Small intestine (tissue), 7 donors: Measurements from ENCODE around the gene HGS. TPM values are rescaled to one million over a fixed set of nuclear protein-coding genes. Genes with fewer than 3 reads are reported as not detected.

ENCODE experiments used
- DNase-seq, 2 donors: peaks; one replicate each; pipeline versions ENCODE4 v3.0.0 to v3.0.0-alpha.2; 2013
- FAIRE-seq: peaks from 2 replicates; lab custom pipeline; 2012; peaks lifted over from hg19 to GRCh38; lab: Jason Lieb, UNC
- H3K27ac ChIP-seq, 3 donors: one replicate each; pipeline ENCODE4 v1.5.1; 2013; ENCODE audit warnings: low read length in 2 of 3, mild to moderate bottlenecking in 2 of 3, control low read depth in 1 of 3, inconsistent platforms in 1 of 3, low read depth in 1 of 3, moderate library complexity in 1 of 3
- H3K27me3 ChIP-seq, 3 donors: one replicate each; pipeline ENCODE4 v1.6.1; 2013; ENCODE audit warnings: low read length in 3 of 3, inconsistent platforms in 1 of 3; ENCODE audit not compliant: control insufficient read depth in 3 of 3, insufficient read depth in 3 of 3
- H3K36me3 ChIP-seq, 3 donors: one replicate each; pipeline ENCODE4 v1.6.1; 2013; ENCODE audit warnings: low read length in 3 of 3, inconsistent platforms in 1 of 3, low read depth in 1 of 3, mild to moderate bottlenecking in 1 of 3, moderate library complexity in 1 of 3; ENCODE audit not compliant: control insufficient read depth in 3 of 3, insufficient read depth in 2 of 3
- H3K4me1 ChIP-seq, 3 donors: one replicate each; pipeline ENCODE4 v1.6.1; 2013; ENCODE audit warnings: low read length in 2 of 3, inconsistent platforms in 1 of 3, low read depth in 1 of 3, mild to moderate bottlenecking in 1 of 3, moderate library complexity in 1 of 3; ENCODE audit not compliant: control insufficient read depth in 3 of 3, insufficient read depth in 2 of 3
- H3K4me3 ChIP-seq, 3 donors: one replicate each; pipeline ENCODE4 v1.5.1; 2013; ENCODE audit warnings: low read length in 3 of 3, control low read depth in 1 of 3, inconsistent platforms in 1 of 3, low read depth in 1 of 3, mild to moderate bottlenecking in 1 of 3, moderate library complexity in 1 of 3
- H3K9me3 ChIP-seq, 2 donors: one replicate each; pipeline ENCODE4 v1.6.1; 2013; ENCODE audit warnings: low read depth in 1 of 2, low read length in 1 of 2; ENCODE audit not compliant: control insufficient read depth in 2 of 2, insufficient read depth in 1 of 2
- WGBS, 3 donors: extraction: QIAGEN DNeasy Blood & Tissue Kit; methylation state at CpG; one replicate each; pipeline ENCODE4 v1.1.7; 2013; 5-methylcytosine and 5-hydroxymethylcytosine counted together
- polyA plus RNA-seq, 4 donors: library from polyadenylated mRNA; stranded (reverse) in 3 of 4; unstranded in 1 of 4; fragments of 200-250 nt in 3 of 4; fragments of 120-200 nt in 1 of 4; gene quantifications; one replicate each; pipeline versions ENCODE4 v1.2.1 to v1.2.3, GENCODE V29; 2013
- donor health status: healthy with polysubstance abuse.
- donor health status: control.
- donor health status: control.
- donor health status: Bipolar disorder and iron deficiency.
- donor health status: healthy.

The HGS gene
- polyA plus RNA-seq, 4 donors: 78.8 to 284 (median 134) TPM

GRCh38 chr17:81650951-81651350, 32.9 kb upstream of the HGS start:
- no peak for DNase-seq
- 66 to 77% (median 76%) methylated on average over 8 to 9 of the region's 9 CpGs for WGBS, 3 donors
- FAIRE-seq: no peak

GRCh38 chr17:81651692-81652091, 32.1 kb upstream of the HGS start:
- Histone ChIP-seq H3K4me1 (peaks cover 0 to 2% (median 0%) of the 10 kb centered on the region in 3 donors), H3K36me3 (no peaks in the 10 kb centered on the region), H3K27me3 (peaks cover 8 to 35% (median 15%) of the 10 kb centered on the region in 3 donors), H3K27ac (no peak overlapping the region), H3K4me3 (no peak overlapping the region), H3K9me3 (peaks cover 0 to 18% of the 10 kb centered on the region in 2 donors)
- WGBS, 3 donors: 74 to 80% (median 78%) methylated on average over 10 of the region's 10 CpGs
- DNase-seq: no peak
- FAIRE-seq: no peak

More at GRCh38 chr17:81650951-81651350, 32.9 kb upstream of the HGS start:
- Histone ChIP-seq H3K27ac (no peak overlapping the region), H3K36me3 (no peaks in the 10 kb centered on the region), H3K9me3 (peaks cover 0 to 18% of the 10 kb centered on the region in 2 donors), H3K4me3 (no peak overlapping the region), H3K4me1 (peaks cover 0 to 2% (median 0%) of the 10 kb centered on the region in 3 donors), H3K27me3 (peaks cover 8 to 36% (median 15%) of the 10 kb centered on the region in 3 donors)

GRCh38 chr17:81652906-81653771, 30.7 kb upstream of the HGS start:
- H3K4me1 ChIP-seq: peaks cover 0 to 2% (median 0%) of the 10 kb centered on the region in 3 donors
- peaks cover 0 to 14% of the 10 kb centered on the region in 2 donors for H3K9me3 ChIP-seq
- H3K4me3 ChIP-seq: peak overlapping the region in 1 of 3 donors; percentile 25
- DNase-seq: no peak
- H3K36me3 ChIP-seq: no peaks in the 10 kb centered on the region
- WGBS, 3 donors: 29 to 56% (median 45%) methylated on average over 18 to 27 of the region's 27 CpGs
- FAIRE-seq: no peak
- H3K27ac ChIP-seq: no peak overlapping the region
- peaks cover 2 to 23% (median 9%) of the 10 kb centered on the region in 3 donors for H3K27me3 ChIP-seq

GRCh38 chr17:81655378-81656117, 28.3 kb upstream of the HGS start:
- no peak for FAIRE-seq
- no peak for DNase-seq
- peaks cover 0 to 2% (median 0%) of the 10 kb centered on the region in 3 donors for H3K4me1 ChIP-seq

DNA sequence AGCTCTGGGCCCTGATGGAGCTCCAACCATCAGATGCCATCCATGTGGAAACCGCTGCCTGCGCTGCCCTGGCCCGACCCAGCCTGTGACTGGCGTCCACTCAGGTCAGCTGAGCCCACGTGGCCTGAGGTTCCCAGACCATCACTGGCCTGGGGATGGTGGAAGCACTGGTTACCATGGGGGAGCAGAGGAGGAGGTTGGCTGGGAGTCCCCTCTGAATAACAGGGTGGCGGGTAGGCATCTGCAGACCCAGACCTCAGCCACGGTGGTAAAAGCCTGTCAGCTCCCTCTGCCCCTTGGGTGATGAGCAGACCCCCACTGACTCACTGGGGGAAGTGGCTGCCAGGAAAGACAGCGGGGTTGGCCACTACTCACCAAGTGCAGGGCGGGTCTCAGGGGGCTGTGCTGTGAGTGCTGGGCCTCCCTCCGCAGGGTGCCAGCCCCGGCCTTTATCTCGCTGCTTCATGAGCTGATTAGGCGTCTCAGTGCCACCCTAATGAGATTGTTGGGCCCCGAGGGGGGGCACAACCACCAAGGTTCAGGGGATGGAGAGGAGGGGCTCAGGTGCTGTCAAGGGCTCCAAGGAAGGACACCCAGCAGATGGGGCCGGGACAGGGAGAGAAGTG, 27.6 kb upstream of the HGS start, which contains the start of gene PDE6G:
Gene PDE6G (minus strand): TSS at position 425 of the 626 bp plus-strand sequence. CDS start 3,237 bp downstream, outside the sequence.
- Histone ChIP-seq H3K27ac (no peak within 1 kb of the TSS), H3K4me3 (no peak within 1 kb of the TSS), H3K36me3 (no peaks in the 10 kb centered on the region), H3K4me1 (peaks cover 0 to 2% (median 0%) of the 10 kb centered on the region in 3 donors), H3K9me3 (no peaks in the 10 kb centered on the region), H3K27me3 (peaks cover 0 to 9% (median 0%) of the 10 kb centered on the region in 3 donors)
- FAIRE-seq: no peak
- DNase-seq: no peak
- WGBS, 3 donors: 75 to 85% (median 81%) methylated on average over 13 to 15 of the region's 15 CpGs

More at GRCh38 chr17:81655378-81656117, 28.3 kb upstream of the HGS start:
- H3K36me3 ChIP-seq: no peaks in the 10 kb centered on the region
- H3K27ac ChIP-seq: no peak overlapping the region
- H3K27me3 ChIP-seq: peaks cover 0 to 9% (median 0%) of the 10 kb centered on the region in 3 donors
- H3K9me3 ChIP-seq: no peaks in the 10 kb centered on the region
- WGBS, 3 donors: 81 to 84% (median 82%) methylated on average over 18 of the region's 18 CpGs
- H3K4me3 ChIP-seq: no peak overlapping the region

DNA sequence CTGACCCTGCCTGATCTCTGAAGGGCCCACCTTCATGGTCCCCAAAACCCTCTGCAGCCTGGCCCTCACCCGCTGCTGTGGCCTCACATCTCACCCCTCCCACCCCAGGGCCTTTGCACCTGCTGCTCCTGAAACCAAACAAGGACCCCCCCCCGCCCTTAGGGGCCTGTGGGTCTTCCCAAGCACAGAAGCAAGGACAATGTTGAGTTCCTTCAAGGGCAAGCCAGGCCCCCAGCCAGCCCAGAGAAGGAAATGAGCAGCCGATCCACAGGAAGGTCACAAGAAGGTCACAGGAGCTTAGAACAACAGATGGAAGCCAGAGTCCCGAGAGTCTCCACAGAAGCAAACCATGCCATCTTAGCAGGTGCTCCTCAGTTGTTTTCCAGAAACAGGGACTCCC, 27.0 kb upstream of the HGS start:
- Histone ChIP-seq H3K4me1 (peaks cover 0 to 2% (median 0%) of the 10 kb centered on the region in 3 donors), H3K9me3 (no peaks in the 10 kb centered on the region), H3K4me3 (no peak overlapping the region), H3K36me3 (no peaks in the 10 kb centered on the region), H3K27ac (no peak overlapping the region), H3K27me3 (peaks cover 0 to 9% (median 0%) of the 10 kb centered on the region in 3 donors)
- no peak for FAIRE-seq
- DNase-seq: no peak
- WGBS, 3 donors: 57 to 75% (median 62%) methylated on average over 4 of the region's 4 CpGs

GRCh38 chr17:81659038-81659437, 24.8 kb upstream of the HGS start:
- no peaks in the 10 kb centered on the region for H3K9me3 ChIP-seq
- WGBS, 3 donors: 50 to 76% (median 63%) methylated on average over 5 of the region's 5 CpGs
- H3K36me3 ChIP-seq: peaks cover 0 to under 1% (median 0%) of the 10 kb centered on the region in 3 donors
- no peaks in the 10 kb centered on the region for H3K4me1 ChIP-seq
- DNase-seq: no peak
- no peak overlapping the region for H3K27ac ChIP-seq
- H3K27me3 ChIP-seq: no peaks in the 10 kb centered on the region
- no peak for FAIRE-seq
- no peak overlapping the region for H3K4me3 ChIP-seq

- WGBS, 3 donors: 90 to 97% (median 95%) methylated on average over 9 of the region's 9 CpGs
- Histone ChIP-seq H3K4me3 (no peak overlapping the region), H3K4me1 (peaks cover 0 to 3% (median 3%) of the 10 kb centered on the region in 3 donors), H3K27ac (no peak overlapping the region), H3K27me3 (no peaks in the 10 kb centered on the region), H3K36me3 (peaks cover 0 to 13% (median 0%) of the 10 kb centered on the region in 3 donors), H3K9me3 (no peaks in the 10 kb centered on the region)
- DNase-seq (no peak), FAIRE-seq (no peak)
These were observed 23.4 kb upstream of the HGS start for GRCh38 chr17:81660441-81660840.
